OCI-LY3 (cell line): Measurements from ENCODE around the gene CASP3.

ENCODE experiments used
- CTCF ChIP-seq: fragments of 200-600, 300-600 bp; sonication (generic); IDR thresholded peaks from 2 replicates; pipeline ENCODE4 v1.5.1; 2014; ENCODE audit warnings: antibody characterized with exemption, low read length, low read depth
- EZH2phosphoT487 ChIP-seq: fragments of 200-600 bp; shearing (Covaris generic); IDR thresholded peaks from 2 replicates; pipeline ENCODE4 v1.6.1; 2018; ENCODE audit warnings: antibody characterized with exemption, mixed run types, low read depth

DNA sequence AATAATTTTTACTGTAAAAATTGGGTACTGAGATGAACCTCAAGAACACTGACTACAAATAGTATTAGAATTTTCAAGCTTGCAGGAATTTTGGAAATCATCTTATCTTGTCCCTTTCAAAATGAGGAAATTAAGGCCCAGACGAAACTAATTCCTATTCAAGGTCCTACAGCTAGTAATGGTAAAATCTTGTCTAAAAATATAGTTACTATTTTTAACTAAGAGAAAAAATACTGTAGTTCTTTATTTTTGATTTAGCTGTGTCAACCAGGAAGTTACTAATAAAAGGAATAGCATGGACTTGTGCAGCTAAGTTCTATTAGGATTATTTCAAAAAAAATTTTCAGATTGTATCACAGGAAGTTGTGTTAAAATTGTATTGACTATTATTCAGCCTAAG is 13.0 kb upstream of the CASP3 start:
- no peak for TF ChIP-seq CTCF
- no peak for TF ChIP-seq EZH2phosphoT487
